Left ventricle myocardium superior (tissue), 1 donor: ENCODE results near the gene C10orf90. TPM values are rescaled to one million over a fixed set of nuclear protein-coding genes. Genes with fewer than 3 reads are reported as not detected.
A peak's percentile ranks its signal among the peaks of the same experiment; 100 is the strongest.

Experiments
- ATAC-seq: fragments of 200-7000 bp; cut with Tn5 transposase; one replicate; pipeline ENCODE4 v1.9.1; 2020; ENCODE audit warnings: mild to moderate bottlenecking, moderate library complexity
- DNase-seq: peaks from one replicate; pipeline ENCODE4 v3.0.0-alpha.2; 2020
- intact Hi-C: fragments of 100-400 bp; cut with micrococcal nuclease; formaldehyde crosslinking; loops from one replicate; pipeline ENCODE4 v1.11.0; 2022
- total RNA-seq: library from RNA; stranded (reverse); fragmentation: NEBNext Ultra II Directional; extraction: Animal tissue kit (Norgen Biotek cat#: 25700); gene quantifications from one replicate; pipeline ENCODE4 v1.2.1, GENCODE V29; 2021
- donor health status: DM: no; HTN: yes; CAD: no; lungs with severe emphysema.

C10orf90 gene
- total RNA-seq, 1 donor from 2014 or later, result not detected

- intact Hi-C loops, result no loop called here
- ATAC-seq, result no peak
- no peak for DNase-seq
These were observed 173.5 kb downstream of the C10orf90 start for GRCh38 chr10:126496771-126497545.

- intact Hi-C loops, result no loop called here
- no peak for DNase-seq
- no peak for ATAC-seq
These were observed 179.0 kb downstream of the C10orf90 start for GRCh38 chr10:126491476-126491875.

- intact Hi-C loops, result no loop called here
- ATAC-seq (no peak), DNase-seq (no peak)
These were observed 189.3 kb downstream of the C10orf90 start for GRCh38 chr10:126481181-126481580.

- DNase-seq (no peak), ATAC-seq (no peak)
- intact Hi-C loops, result no loop called here
These were observed 189.8 kb downstream of the C10orf90 start for GRCh38 chr10:126480648-126481047.

- ATAC-seq (no peak), DNase-seq (no peak)
- intact Hi-C loops, result no loop called here
These were observed 191.1 kb downstream of the C10orf90 start for GRCh38 chr10:126479280-126479895.

- intact Hi-C loops, result no loop called here
- ATAC-seq, result no peak
- no peak for DNase-seq
These were observed 191.9 kb downstream of the C10orf90 start for GRCh38 chr10:126478546-126478945.

GRCh38 chr10:126476246-126476645 is 194.2 kb downstream of the C10orf90 start:
- ATAC-seq, result peak; percentile 32
- DNase-seq, result no peak
- intact Hi-C loops, result no loop called here

- intact Hi-C loops, result no loop called here
- DNase-seq (no peak), ATAC-seq (no peak)
These were observed 195.3 kb downstream of the C10orf90 start for GRCh38 chr10:126475074-126475691.

GRCh38 chr10:126474031-126474430 is 196.5 kb downstream of the C10orf90 start:
- DNase-seq (no peak), ATAC-seq (no peak)
- intact Hi-C loops, result no loop called here

GRCh38 chr10:126470991-126471390 is 199.5 kb downstream of the C10orf90 start:
- ATAC-seq, result no peak
- no peak for DNase-seq
- intact Hi-C loops, result no loop called here

- intact Hi-C loops, result no loop called here
- ATAC-seq (no peak), DNase-seq (no peak)
These were observed 200.8 kb downstream of the C10orf90 start for GRCh38 chr10:126469692-126470091.

GRCh38 chr10:126468876-126469643 is 201.4 kb downstream of the C10orf90 start:
- intact Hi-C loops, result no loop called here
- no peak for ATAC-seq
- DNase-seq, result no peak

GRCh38 chr10:126468467-126468866 is 202.0 kb downstream of the C10orf90 start:
- intact Hi-C loops, result no loop called here
- ATAC-seq, result no peak
- no peak for DNase-seq

- ATAC-seq (no peak), DNase-seq (no peak)
- intact Hi-C loops, result no loop called here
These were observed 204.7 kb downstream of the C10orf90 start for GRCh38 chr10:126465771-126466170.

- intact Hi-C loops, result no loop called here
- no peak for ATAC-seq
- DNase-seq, result no peak
These were observed 207.2 kb downstream of the C10orf90 start for GRCh38 chr10:126463286-126463685.

- intact Hi-C loops, result no loop called here
- ATAC-seq, result no peak
- DNase-seq, result no peak
These were observed 209.1 kb downstream of the C10orf90 start for GRCh38 chr10:126461289-126461940.

- intact Hi-C loops, result no loop called here
- no peak for ATAC-seq
- no peak for DNase-seq
These were observed 210.5 kb downstream of the C10orf90 start for GRCh38 chr10:126459878-126460481.

- ATAC-seq (no peak), DNase-seq (no peak)
- intact Hi-C loops, result no loop called here
These were observed 211.3 kb downstream of the C10orf90 start for GRCh38 chr10:126459032-126459831.
